ENCODE measurements around the gene SLC13A1.

Gene SLC13A1

DNA sequence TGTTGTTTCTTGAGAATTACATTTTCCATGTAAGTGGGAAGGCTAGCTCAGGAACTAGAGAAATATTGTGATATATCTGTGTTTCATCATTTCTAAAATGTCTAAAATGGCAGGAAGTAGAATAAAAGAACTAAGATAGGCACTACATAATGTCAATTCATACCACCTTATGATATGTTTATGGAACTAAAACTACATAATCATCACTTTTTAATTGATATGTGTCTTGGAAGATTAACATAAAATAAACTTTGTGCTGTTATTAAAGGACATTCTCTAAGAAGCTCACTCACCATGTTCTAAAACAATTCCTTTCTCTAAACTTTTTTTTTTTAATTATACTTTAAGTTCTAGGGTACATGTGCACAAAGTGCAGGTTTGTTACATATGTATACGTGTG is 120.7 kb downstream of the SLC13A1 start:
- Histone ChIP-seq H3K9me3 (ENCODE audit: control insufficient read depth, insufficient read depth, low read depth, low read length) (no peaks in the 10 kb centered on the region), H3K4me1 (ENCODE audit: control insufficient read depth, insufficient read depth, low read length) (no peaks in the 10 kb centered on the region), H3K36me3 (ENCODE audit: control insufficient read depth in 2 of 2, insufficient read depth in 1 of 2, low read length in 2 of 2) (no peaks in the 10 kb centered on the region), H3K27ac (ENCODE audit: extremely low read depth, low read depth, low read length) (no peak overlapping the region), H3K4me3 (ENCODE audit: low read depth, low read length) (no peak overlapping the region)
- TF ChIP-seq, protein P1, sequence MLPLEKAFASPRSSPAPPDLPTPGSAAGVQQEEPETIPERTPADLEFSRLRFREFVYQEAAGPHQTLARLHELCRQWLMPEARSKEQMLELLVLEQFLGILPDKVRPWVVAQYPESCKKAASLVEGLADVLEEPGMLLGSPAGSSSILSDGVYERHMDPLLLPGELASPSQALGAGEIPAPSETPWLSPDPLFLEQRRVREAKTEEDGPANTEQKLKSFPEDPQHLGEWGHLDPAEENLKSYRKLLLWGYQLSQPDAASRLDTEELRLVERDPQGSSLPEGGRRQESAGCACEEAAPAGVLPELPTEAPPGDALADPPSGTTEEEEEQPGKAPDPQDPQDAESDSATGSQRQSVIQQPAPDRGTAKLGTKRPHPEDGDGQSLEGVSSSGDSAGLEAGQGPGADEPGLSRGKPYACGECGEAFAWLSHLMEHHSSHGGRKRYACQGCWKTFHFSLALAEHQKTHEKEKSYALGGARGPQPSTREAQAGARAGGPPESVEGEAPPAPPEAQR (tag by site-specific recombination; IDR thresholded peaks at IDR 0.05) = no peak
- TF ChIP-seq ZBTB20 (tag by site-specific recombination; IDR thresholded peaks at IDR 0.05) (no peak), ZNF37A (tag by site-specific recombination; IDR thresholded peaks at IDR 0.05) (no peak), ZNF114 (tag by site-specific recombination; IDR thresholded peaks at IDR 0.05) (no peak), IKZF3 (tag by site-specific recombination; IDR thresholded peaks at IDR 0.05) (no peak), ZNF707 (tag by site-specific recombination; IDR thresholded peaks at IDR 0.05) (no peak), ZNF76 (tag by site-specific recombination; IDR thresholded peaks at IDR 0.05; ENCODE audit: borderline replicate concordance, low read depth) (no peak), BCL11A (tag by site-specific recombination; IDR thresholded peaks at IDR 0.05; ENCODE audit: low read depth) (no peak), ZNF16 (tag by site-specific recombination; IDR thresholded peaks at IDR 0.05; ENCODE audit: low read depth) (no peak), SP2 (tag by site-specific recombination; IDR thresholded peaks at IDR 0.05) (no peak)
- TF ChIP-seq, protein P2, sequence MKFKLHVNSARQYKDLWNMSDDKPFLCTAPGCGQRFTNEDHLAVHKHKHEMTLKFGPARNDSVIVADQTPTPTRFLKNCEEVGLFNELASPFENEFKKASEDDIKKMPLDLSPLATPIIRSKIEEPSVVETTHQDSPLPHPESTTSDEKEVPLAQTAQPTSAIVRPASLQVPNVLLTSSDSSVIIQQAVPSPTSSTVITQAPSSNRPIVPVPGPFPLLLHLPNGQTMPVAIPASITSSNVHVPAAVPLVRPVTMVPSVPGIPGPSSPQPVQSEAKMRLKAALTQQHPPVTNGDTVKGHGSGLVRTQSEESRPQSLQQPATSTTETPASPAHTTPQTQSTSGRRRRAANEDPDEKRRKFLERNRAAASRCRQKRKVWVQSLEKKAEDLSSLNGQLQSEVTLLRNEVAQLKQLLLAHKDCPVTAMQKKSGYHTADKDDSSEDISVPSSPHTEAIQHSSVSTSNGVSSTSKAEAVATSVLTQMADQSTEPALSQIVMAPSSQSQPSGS (tag by site-specific recombination; IDR thresholded peaks at IDR 0.05; ENCODE audit: low read depth) = no peak
- TF ChIP-seq, protein P3, sequence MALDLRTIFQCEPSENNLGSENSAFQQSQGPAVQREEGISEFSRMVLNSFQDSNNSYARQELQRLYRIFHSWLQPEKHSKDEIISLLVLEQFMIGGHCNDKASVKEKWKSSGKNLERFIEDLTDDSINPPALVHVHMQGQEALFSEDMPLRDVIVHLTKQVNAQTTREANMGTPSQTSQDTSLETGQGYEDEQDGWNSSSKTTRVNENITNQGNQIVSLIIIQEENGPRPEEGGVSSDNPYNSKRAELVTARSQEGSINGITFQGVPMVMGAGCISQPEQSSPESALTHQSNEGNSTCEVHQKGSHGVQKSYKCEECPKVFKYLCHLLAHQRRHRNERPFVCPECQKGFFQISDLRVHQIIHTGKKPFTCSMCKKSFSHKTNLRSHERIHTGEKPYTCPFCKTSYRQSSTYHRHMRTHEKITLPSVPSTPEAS (tag by site-specific recombination; IDR thresholded peaks at IDR 0.05) = no peak
- TF ChIP-seq, protein P4, sequence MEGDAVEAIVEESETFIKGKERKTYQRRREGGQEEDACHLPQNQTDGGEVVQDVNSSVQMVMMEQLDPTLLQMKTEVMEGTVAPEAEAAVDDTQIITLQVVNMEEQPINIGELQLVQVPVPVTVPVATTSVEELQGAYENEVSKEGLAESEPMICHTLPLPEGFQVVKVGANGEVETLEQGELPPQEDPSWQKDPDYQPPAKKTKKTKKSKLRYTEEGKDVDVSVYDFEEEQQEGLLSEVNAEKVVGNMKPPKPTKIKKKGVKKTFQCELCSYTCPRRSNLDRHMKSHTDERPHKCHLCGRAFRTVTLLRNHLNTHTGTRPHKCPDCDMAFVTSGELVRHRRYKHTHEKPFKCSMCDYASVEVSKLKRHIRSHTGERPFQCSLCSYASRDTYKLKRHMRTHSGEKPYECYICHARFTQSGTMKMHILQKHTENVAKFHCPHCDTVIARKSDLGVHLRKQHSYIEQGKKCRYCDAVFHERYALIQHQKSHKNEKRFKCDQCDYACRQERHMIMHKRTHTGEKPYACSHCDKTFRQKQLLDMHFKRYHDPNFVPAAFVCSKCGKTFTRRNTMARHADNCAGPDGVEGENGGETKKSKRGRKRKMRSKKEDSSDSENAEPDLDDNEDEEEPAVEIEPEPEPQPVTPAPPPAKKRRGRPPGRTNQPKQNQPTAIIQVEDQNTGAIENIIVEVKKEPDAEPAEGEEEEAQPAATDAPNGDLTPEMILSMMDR (tag by site-specific recombination; IDR thresholded peaks at IDR 0.05) = no peak
- CTCF ChIA-PET = interaction anchor here (1.6 kb wide), 1 partner anchor 24 kb away, joined by 3 read pairs; no protein-coding TSS in a partner anchor
- POLR2A ChIA-PET = no interaction called here

DNA sequence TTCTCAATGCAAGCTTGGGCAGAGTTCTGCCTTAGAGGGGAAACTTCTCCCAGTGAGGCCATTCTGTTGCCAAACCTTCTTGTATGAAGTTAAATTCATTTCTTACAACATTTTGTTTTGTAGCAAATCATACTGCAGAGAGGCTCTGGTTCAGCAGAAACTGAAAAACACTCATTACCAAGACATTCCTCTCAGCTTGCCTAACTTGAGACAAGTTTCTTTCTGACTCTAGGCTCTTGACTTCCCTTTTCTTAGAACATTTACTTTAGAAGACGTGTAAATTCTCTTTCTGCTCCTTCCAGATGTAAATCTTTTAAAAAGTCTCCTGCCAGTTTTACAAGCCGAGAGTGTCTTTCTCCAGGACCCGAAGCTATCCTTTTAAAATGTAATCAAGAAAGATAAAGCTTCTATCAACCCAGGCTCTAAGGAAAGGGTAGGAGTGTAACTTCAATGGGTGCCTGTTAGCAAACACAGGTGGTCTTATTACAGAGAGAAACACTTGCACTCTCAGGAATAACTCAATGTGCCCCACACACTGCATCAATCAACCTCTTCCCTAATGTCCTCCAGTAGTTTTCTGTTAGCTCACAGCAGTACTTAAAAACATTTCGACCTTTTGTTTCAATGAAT is 123.8 kb downstream of the SLC13A1 start:
- POLR2A ChIA-PET = no interaction called here
- H3K27ac ChIP-seq (ENCODE audit: extremely low read depth, low read depth, low read length) = no peak overlapping the region

More for the DNA sequence above, 123.8 kb downstream of the SLC13A1 start:
- Histone ChIP-seq H3K9me3 (ENCODE audit: control insufficient read depth, insufficient read depth, low read depth, low read length) (no peaks in the 10 kb centered on the region), H3K36me3 (ENCODE audit: control insufficient read depth in 2 of 2, insufficient read depth in 1 of 2, low read length in 2 of 2) (no peaks in the 10 kb centered on the region), H3K4me1 (ENCODE audit: control insufficient read depth, insufficient read depth, low read length) (no peaks in the 10 kb centered on the region), H3K4me3 (ENCODE audit: low read depth, low read length) (no peak overlapping the region)
- CTCF ChIA-PET = no interaction called here
- TF ChIP-seq ZNF48 (tag by site-specific recombination; IDR thresholded peaks at IDR 0.05) (no peak), ZNF335 (tag by site-specific recombination; conservative IDR thresholded peaks at IDR 0.05) (no peak), ZNF140 (tag by site-specific recombination; IDR thresholded peaks at IDR 0.05) (no peak), ZNF239 (tag by site-specific recombination; IDR thresholded peaks at IDR 0.05) (no peak), ZNF530 (tag by site-specific recombination; IDR thresholded peaks at IDR 0.05; ENCODE audit: low read depth) (no peak)
- TF ChIP-seq, protein P5, sequence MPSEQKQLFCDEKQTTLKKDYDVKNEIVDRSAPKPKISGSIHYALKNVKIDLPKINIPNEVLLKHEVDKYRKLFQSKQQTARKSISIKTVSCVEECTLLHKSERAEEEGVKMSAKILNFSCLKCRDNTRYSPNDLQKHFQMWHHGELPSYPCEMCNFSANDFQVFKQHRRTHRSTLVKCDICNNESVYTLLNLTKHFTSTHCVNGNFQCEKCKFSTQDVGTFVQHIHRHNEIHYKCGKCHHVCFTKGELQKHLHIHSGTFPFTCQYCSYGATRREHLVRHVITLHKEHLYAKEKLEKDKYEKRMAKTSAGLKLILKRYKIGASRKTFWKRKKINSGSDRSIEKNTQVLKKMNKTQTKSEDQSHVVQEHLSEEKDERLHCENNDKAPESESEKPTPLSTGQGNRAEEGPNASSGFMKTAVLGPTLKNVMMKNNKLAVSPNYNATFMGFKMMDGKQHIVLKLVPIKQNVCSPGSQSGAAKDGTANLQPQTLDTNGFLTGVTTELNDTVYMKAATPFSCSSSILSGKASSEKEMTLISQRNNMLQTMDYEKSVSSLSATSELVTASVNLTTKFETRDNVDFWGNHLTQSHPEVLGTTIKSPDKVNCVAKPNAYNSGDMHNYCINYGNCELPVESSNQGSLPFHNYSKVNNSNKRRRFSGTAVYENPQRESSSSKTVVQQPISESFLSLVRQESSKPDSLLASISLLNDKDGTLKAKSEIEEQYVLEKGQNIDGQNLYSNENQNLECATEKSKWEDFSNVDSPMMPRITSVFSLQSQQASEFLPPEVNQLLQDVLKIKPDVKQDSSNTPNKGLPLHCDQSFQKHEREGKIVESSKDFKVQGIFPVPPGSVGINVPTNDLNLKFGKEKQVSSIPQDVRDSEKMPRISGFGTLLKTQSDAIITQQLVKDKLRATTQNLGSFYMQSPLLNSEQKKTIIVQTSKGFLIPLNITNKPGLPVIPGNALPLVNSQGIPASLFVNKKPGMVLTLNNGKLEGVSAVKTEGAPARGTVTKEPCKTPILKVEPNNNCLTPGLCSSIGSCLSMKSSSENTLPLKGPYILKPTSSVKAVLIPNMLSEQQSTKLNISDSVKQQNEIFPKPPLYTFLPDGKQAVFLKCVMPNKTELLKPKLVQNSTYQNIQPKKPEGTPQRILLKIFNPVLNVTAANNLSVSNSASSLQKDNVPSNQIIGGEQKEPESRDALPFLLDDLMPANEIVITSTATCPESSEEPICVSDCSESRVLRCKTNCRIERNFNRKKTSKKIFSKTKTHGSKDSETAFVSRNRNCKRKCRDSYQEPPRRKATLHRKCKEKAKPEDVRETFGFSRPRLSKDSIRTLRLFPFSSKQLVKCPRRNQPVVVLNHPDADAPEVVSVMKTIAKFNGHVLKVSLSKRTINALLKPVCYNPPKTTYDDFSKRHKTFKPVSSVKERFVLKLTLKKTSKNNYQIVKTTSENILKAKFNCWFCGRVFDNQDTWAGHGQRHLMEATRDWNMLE (tag by site-specific recombination; conservative IDR thresholded peaks at IDR 0.05; ENCODE audit: low read depth) = no peak
